WTC11 (cell line): Measurements from ENCODE around the gene ERMAP.
"Not testable (repeated sequence)": the region's sequence is repeated elsewhere in the genome, so short reads cannot be mapped to it uniquely, and the experiment has no call there.

Experiments
- ATF1 ChIP-seq: sonication (generic); formaldehyde crosslinking; IDR thresholded peaks from 2 replicates; pipeline ENCODE4 v1.8.1; 2023; ENCODE audit warnings: mild to moderate bottlenecking, moderate library complexity, missing genetic modification reagents
- CREB1 ChIP-seq: sonication (generic); formaldehyde crosslinking; IDR thresholded peaks from 2 replicates; pipeline ENCODE4 v1.8.0; 2023; ENCODE audit warnings: mild to moderate bottlenecking, missing genetic modification reagents
- ESRRA ChIP-seq: sonication (generic); formaldehyde crosslinking; IDR thresholded peaks from 2 replicates; pipeline ENCODE4 v1.8.1; 2022; ENCODE audit warnings: mild to moderate bottlenecking, missing genetic modification reagents, borderline replicate concordance
- FOXP1 ChIP-seq: sonication (generic); formaldehyde crosslinking; IDR thresholded peaks from 2 replicates; pipeline ENCODE4 v1.8.0; 2022; ENCODE audit warnings: missing genetic modification reagents, mild to moderate bottlenecking, moderate library complexity, borderline replicate concordance
- MYBL2 ChIP-seq: sonication (generic); formaldehyde crosslinking; IDR thresholded peaks from 2 replicates; pipeline ENCODE4 v1.8.1; 2023; ENCODE audit warnings: mild to moderate bottlenecking, moderate library complexity, missing genetic modification reagents
- RELA ChIP-seq: sonication (generic); formaldehyde crosslinking; IDR thresholded peaks from 2 replicates; pipeline ENCODE4 v1.8.1; 2022; ENCODE audit warnings: missing genetic modification reagents, mild to moderate bottlenecking, borderline replicate concordance
- SOX15 ChIP-seq: fragments of 250-450 bp; sonication (Bioruptor Pico); IDR thresholded peaks from 2 replicates; pipeline ENCODE4 v1.9.0; 2021; ENCODE audit warnings: mild to moderate bottlenecking
- TCF7 ChIP-seq: sonication (generic); formaldehyde crosslinking; IDR thresholded peaks from 2 replicates; pipeline ENCODE4 v1.8.0; 2022; ENCODE audit warnings: mild to moderate bottlenecking, low read depth, missing genetic modification reagents, moderate library complexity
- TP53 ChIP-seq: sonication (generic); formaldehyde crosslinking; IDR thresholded peaks from 2 replicates; pipeline ENCODE4 v1.8.1; 2023; ENCODE audit warnings: mild to moderate bottlenecking, missing genetic modification reagents
- TF ChIP-seq, protein P1 (sequence below): fragments of 200-600 bp; IDR thresholded peaks from 2 replicates; pipeline ENCODE4 v1.8.0; 2022; ENCODE audit warnings: antibody characterized with exemption
- TF ChIP-seq, protein P2 (sequence below): sonication (generic); formaldehyde crosslinking; IDR thresholded peaks from 2 replicates; pipeline ENCODE4 v1.8.1; 2022; ENCODE audit warnings: mild to moderate bottlenecking, missing genetic modification reagents, moderate library complexity, borderline replicate concordance
- TF ChIP-seq, protein P3 (sequence below): sonication (generic); formaldehyde crosslinking; IDR thresholded peaks from 2 replicates; pipeline ENCODE4 v1.8.1; 2023; ENCODE audit warnings: mild to moderate bottlenecking, missing genetic modification reagents, borderline replicate concordance
- TF ChIP-seq, protein P4 (sequence below): sonication (generic); formaldehyde crosslinking; IDR thresholded peaks from 2 replicates; pipeline ENCODE4 v1.8.1; 2022; ENCODE audit warnings: mild to moderate bottlenecking, moderate library complexity, missing genetic modification reagents
- TF ChIP-seq, protein P5 (sequence below): sonication (generic); formaldehyde crosslinking; IDR thresholded peaks from 2 replicates; pipeline ENCODE4 v1.8.0; 2022; ENCODE audit warnings: mild to moderate bottlenecking, missing genetic modification reagents

DNA sequence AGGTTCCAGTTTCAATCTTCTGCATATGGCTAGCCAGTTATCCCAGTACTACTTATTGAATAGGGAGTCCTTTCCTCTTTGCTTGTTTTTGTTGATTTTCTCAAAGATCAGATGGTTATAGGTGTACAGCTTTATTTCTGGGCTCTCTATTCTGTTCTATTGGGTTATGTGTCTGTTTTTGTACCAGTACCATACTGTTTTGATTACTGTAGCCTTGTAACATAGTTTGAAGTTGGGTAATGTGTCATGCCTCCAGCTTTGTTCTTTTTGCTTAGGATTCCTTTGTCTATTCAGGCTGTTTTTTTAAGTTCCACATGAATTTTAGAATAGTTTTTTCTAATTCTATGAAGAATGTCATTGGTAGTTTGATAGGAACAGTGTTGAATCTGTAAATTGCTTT lies 56.2 kb downstream of the ERMAP start:
- TF ChIP-seq, protein P1, sequence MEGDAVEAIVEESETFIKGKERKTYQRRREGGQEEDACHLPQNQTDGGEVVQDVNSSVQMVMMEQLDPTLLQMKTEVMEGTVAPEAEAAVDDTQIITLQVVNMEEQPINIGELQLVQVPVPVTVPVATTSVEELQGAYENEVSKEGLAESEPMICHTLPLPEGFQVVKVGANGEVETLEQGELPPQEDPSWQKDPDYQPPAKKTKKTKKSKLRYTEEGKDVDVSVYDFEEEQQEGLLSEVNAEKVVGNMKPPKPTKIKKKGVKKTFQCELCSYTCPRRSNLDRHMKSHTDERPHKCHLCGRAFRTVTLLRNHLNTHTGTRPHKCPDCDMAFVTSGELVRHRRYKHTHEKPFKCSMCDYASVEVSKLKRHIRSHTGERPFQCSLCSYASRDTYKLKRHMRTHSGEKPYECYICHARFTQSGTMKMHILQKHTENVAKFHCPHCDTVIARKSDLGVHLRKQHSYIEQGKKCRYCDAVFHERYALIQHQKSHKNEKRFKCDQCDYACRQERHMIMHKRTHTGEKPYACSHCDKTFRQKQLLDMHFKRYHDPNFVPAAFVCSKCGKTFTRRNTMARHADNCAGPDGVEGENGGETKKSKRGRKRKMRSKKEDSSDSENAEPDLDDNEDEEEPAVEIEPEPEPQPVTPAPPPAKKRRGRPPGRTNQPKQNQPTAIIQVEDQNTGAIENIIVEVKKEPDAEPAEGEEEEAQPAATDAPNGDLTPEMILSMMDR, result not testable (repeated sequence)
- TF ChIP-seq MYBL2 (CRISPR knock-in tag); TP53 (CRISPR knock-in tag); SOX15 (CRISPR knock-in tag); FOXP1 (CRISPR knock-in tag); ATF1; ESRRA; TCF7 (CRISPR knock-in tag); RELA (CRISPR knock-in tag); CREB1 (CRISPR knock-in tag): not testable (repeated sequence)
- TF ChIP-seq, protein P2, sequence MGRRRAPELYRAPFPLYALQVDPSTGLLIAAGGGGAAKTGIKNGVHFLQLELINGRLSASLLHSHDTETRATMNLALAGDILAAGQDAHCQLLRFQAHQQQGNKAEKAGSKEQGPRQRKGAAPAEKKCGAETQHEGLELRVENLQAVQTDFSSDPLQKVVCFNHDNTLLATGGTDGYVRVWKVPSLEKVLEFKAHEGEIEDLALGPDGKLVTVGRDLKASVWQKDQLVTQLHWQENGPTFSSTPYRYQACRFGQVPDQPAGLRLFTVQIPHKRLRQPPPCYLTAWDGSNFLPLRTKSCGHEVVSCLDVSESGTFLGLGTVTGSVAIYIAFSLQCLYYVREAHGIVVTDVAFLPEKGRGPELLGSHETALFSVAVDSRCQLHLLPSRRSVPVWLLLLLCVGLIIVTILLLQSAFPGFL, result not testable (repeated sequence)
- TF ChIP-seq, protein P3, sequence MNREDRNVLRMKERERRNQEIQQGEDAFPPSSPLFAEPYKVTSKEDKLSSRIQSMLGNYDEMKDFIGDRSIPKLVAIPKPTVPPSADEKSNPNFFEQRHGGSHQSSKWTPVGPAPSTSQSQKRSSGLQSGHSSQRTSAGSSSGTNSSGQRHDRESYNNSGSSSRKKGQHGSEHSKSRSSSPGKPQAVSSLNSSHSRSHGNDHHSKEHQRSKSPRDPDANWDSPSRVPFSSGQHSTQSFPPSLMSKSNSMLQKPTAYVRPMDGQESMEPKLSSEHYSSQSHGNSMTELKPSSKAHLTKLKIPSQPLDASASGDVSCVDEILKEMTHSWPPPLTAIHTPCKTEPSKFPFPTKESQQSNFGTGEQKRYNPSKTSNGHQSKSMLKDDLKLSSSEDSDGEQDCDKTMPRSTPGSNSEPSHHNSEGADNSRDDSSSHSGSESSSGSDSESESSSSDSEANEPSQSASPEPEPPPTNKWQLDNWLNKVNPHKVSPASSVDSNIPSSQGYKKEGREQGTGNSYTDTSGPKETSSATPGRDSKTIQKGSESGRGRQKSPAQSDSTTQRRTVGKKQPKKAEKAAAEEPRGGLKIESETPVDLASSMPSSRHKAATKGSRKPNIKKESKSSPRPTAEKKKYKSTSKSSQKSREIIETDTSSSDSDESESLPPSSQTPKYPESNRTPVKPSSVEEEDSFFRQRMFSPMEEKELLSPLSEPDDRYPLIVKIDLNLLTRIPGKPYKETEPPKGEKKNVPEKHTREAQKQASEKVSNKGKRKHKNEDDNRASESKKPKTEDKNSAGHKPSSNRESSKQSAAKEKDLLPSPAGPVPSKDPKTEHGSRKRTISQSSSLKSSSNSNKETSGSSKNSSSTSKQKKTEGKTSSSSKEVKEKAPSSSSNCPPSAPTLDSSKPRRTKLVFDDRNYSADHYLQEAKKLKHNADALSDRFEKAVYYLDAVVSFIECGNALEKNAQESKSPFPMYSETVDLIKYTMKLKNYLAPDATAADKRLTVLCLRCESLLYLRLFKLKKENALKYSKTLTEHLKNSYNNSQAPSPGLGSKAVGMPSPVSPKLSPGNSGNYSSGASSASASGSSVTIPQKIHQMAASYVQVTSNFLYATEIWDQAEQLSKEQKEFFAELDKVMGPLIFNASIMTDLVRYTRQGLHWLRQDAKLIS (CRISPR knock-in tag), result not testable (repeated sequence)
- TF ChIP-seq, protein P4, sequence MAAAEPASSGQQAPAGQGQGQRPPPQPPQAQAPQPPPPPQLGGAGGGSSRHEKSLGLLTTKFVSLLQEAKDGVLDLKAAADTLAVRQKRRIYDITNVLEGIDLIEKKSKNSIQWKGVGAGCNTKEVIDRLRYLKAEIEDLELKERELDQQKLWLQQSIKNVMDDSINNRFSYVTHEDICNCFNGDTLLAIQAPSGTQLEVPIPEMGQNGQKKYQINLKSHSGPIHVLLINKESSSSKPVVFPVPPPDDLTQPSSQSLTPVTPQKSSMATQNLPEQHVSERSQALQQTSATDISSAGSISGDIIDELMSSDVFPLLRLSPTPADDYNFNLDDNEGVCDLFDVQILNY, result not testable (repeated sequence)
- TF ChIP-seq, protein P5, sequence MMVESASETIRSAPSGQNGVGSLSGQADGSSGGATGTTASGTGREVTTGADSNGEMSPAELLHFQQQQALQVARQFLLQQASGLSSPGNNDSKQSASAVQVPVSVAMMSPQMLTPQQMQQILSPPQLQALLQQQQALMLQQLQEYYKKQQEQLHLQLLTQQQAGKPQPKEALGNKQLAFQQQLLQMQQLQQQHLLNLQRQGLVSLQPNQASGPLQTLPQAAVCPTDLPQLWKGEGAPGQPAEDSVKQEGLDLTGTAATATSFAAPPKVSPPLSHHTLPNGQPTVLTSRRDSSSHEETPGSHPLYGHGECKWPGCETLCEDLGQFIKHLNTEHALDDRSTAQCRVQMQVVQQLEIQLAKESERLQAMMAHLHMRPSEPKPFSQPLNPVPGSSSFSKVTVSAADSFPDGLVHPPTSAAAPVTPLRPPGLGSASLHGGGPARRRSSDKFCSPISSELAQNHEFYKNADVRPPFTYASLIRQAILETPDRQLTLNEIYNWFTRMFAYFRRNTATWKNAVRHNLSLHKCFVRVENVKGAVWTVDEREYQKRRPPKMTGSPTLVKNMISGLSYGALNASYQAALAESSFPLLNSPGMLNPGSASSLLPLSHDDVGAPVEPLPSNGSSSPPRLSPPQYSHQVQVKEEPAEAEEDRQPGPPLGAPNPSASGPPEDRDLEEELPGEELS (CRISPR knock-in tag), result not testable (repeated sequence)
